ENCODE results near the gene RAD51AP1. TPM values are rescaled to one million over a fixed set of nuclear protein-coding genes. Genes with fewer than 3 reads are reported as not detected.
A peak's percentile ranks its signal among the peaks of the same experiment; 100 is the strongest.

RAD51AP1 gene
- total and polyA plus RNA-seq, 5 donors from 2014 or later = 1.1 to 5.7 (median 2.3) TPM

GRCh38 chr12:4552191-4552590 is 13.5 kb downstream of the RAD51AP1 start:
- DNase-seq = no peak
- Mint-ChIP-seq H3K4me3 (no peak overlapping the region), H3K4me1 (peaks cover 0 to 10% (median 0%) of the 10 kb centered on the region in 4 donors), H3K36me3 (no peaks in the 10 kb centered on the region), H3K27me3 (no peaks in the 10 kb centered on the region), H3K27ac (no peak overlapping the region), H3K9me3 (no peaks in the 10 kb centered on the region)
- H3K9me3 ChIP-seq (ENCODE audit: control insufficient read depth in 2 of 2, low read length in 2 of 2) = no peaks in the 10 kb centered on the region
- H3K27me3 ChIP-seq (ENCODE audit: control insufficient read depth, insufficient read depth, low read length) = no peaks in the 10 kb centered on the region
- no peaks in the 10 kb centered on the region for H3K4me1 ChIP-seq (ENCODE audit: control insufficient read depth, insufficient read depth, low read length, poor library complexity, severe bottlenecking)
- ATAC-seq (ENCODE audit: low read depth in 2 of 2) = no peak
- H3K36me3 ChIP-seq (ENCODE audit: control insufficient read depth, insufficient read depth, low read length) = no peaks in the 10 kb centered on the region
- no peak overlapping the region for H3K27ac ChIP-seq (ENCODE audit: insufficient read depth, low read length, poor library complexity, severe bottlenecking)
- H3K4me3 ChIP-seq (ENCODE audit: low read depth, low read length) = no peak overlapping the region

- Histone ChIP-seq H3K4me3 (ENCODE audit: low read depth, low read length) (no peak overlapping the region), H3K36me3 (ENCODE audit: control insufficient read depth, insufficient read depth, low read length) (no peaks in the 10 kb centered on the region), H3K9me3 (ENCODE audit: control insufficient read depth in 2 of 2, low read length in 2 of 2) (no peaks in the 10 kb centered on the region), H3K4me1 (ENCODE audit: control insufficient read depth, insufficient read depth, low read length, poor library complexity, severe bottlenecking) (no peaks in the 10 kb centered on the region), H3K27ac (ENCODE audit: insufficient read depth, low read length, poor library complexity, severe bottlenecking) (no peak overlapping the region), H3K27me3 (ENCODE audit: control insufficient read depth, insufficient read depth, low read length) (no peaks in the 10 kb centered on the region)
- H3K9me3 Mint-ChIP-seq = no peaks in the 10 kb centered on the region
- H3K4me1 Mint-ChIP-seq = peaks cover 0 to 10% (median 0%) of the 10 kb centered on the region in 4 donors
- no peak for DNase-seq
- H3K27ac Mint-ChIP-seq = peak overlapping the region in 1 of 3 donors; percentile 57
- no peak overlapping the region for H3K4me3 Mint-ChIP-seq
- no peaks in the 10 kb centered on the region for H3K36me3 Mint-ChIP-seq
- no peaks in the 10 kb centered on the region for H3K27me3 Mint-ChIP-seq
- no peak for ATAC-seq (ENCODE audit: low read depth in 2 of 2)
Measured at GRCh38 chr12:4553943-4554342, 15.3 kb downstream of the RAD51AP1 start.

GRCh38 chr12:4555804-4556203 is 17.1 kb downstream of the RAD51AP1 start:
- no peaks in the 10 kb centered on the region for H3K27me3 ChIP-seq (ENCODE audit: control insufficient read depth, insufficient read depth, low read length)
- H3K27me3 Mint-ChIP-seq = no peaks in the 10 kb centered on the region
- H3K27ac Mint-ChIP-seq = peak overlapping the region in 1 of 3 donors; percentile 67
- no peaks in the 10 kb centered on the region for H3K36me3 Mint-ChIP-seq
- H3K9me3 ChIP-seq (ENCODE audit: control insufficient read depth in 2 of 2, low read length in 2 of 2) = no peaks in the 10 kb centered on the region
- no peak overlapping the region for H3K4me3 ChIP-seq (ENCODE audit: low read depth, low read length)
- no peak overlapping the region for H3K4me3 Mint-ChIP-seq
- ATAC-seq (ENCODE audit: low read depth in 2 of 2) = no peak
- H3K4me1 ChIP-seq (ENCODE audit: control insufficient read depth, insufficient read depth, low read length, poor library complexity, severe bottlenecking) = no peaks in the 10 kb centered on the region
- peaks cover 0 to 10% (median 0%) of the 10 kb centered on the region in 4 donors for H3K4me1 Mint-ChIP-seq
- peaks cover 0 to 1% (median 0%) of the 10 kb centered on the region in 7 donors for H3K9me3 Mint-ChIP-seq
- DNase-seq = no peak
- no peaks in the 10 kb centered on the region for H3K36me3 ChIP-seq (ENCODE audit: control insufficient read depth, insufficient read depth, low read length)
- no peak overlapping the region for H3K27ac ChIP-seq (ENCODE audit: insufficient read depth, low read length, poor library complexity, severe bottlenecking)

- no peaks in the 10 kb centered on the region for H3K36me3 Mint-ChIP-seq
- H3K4me3 ChIP-seq (ENCODE audit: low read depth, low read length) = no peak overlapping the region
- H3K9me3 Mint-ChIP-seq = peaks cover 0 to 1% (median 0%) of the 10 kb centered on the region in 7 donors
- no peaks in the 10 kb centered on the region for H3K4me1 ChIP-seq (ENCODE audit: control insufficient read depth, insufficient read depth, low read length, poor library complexity, severe bottlenecking)
- H3K27ac Mint-ChIP-seq = peak overlapping the region in 1 of 3 donors; percentile 1
- H3K27ac ChIP-seq (ENCODE audit: insufficient read depth, low read length, poor library complexity, severe bottlenecking) = no peak overlapping the region
- H3K36me3 ChIP-seq (ENCODE audit: control insufficient read depth, insufficient read depth, low read length) = no peaks in the 10 kb centered on the region
- ATAC-seq (ENCODE audit: low read depth in 2 of 2) = no peak
- no peaks in the 10 kb centered on the region for H3K27me3 Mint-ChIP-seq
- H3K4me1 Mint-ChIP-seq = peaks cover 0 to 10% (median 1%) of the 10 kb centered on the region in 4 donors
- H3K9me3 ChIP-seq (ENCODE audit: control insufficient read depth in 2 of 2, low read length in 2 of 2) = no peaks in the 10 kb centered on the region
- DNase-seq = no peak
- no peaks in the 10 kb centered on the region for H3K27me3 ChIP-seq (ENCODE audit: control insufficient read depth, insufficient read depth, low read length)
- no peak overlapping the region for H3K4me3 Mint-ChIP-seq
Measured at GRCh38 chr12:4556735-4557530, 18.2 kb downstream of the RAD51AP1 start.

GRCh38 chr12:4557586-4557985 is 18.9 kb downstream of the RAD51AP1 start:
- Histone ChIP-seq H3K9me3 (ENCODE audit: control insufficient read depth in 2 of 2, low read length in 2 of 2) (no peaks in the 10 kb centered on the region), H3K4me3 (ENCODE audit: low read depth, low read length) (no peak overlapping the region), H3K36me3 (ENCODE audit: control insufficient read depth, insufficient read depth, low read length) (no peaks in the 10 kb centered on the region), H3K27ac (ENCODE audit: insufficient read depth, low read length, poor library complexity, severe bottlenecking) (no peak overlapping the region), H3K27me3 (ENCODE audit: control insufficient read depth, insufficient read depth, low read length) (no peaks in the 10 kb centered on the region), H3K4me1 (ENCODE audit: control insufficient read depth, insufficient read depth, low read length, poor library complexity, severe bottlenecking) (no peaks in the 10 kb centered on the region)
- Mint-ChIP-seq H3K27ac (no peak overlapping the region), H3K4me1 (peaks cover 2 to 10% (median 4%) of the 10 kb centered on the region in 4 donors), H3K27me3 (no peaks in the 10 kb centered on the region), H3K9me3 (peaks cover 0 to 1% (median 0%) of the 10 kb centered on the region in 7 donors), H3K36me3 (no peaks in the 10 kb centered on the region), H3K4me3 (no peak overlapping the region)
- no peak for DNase-seq
- no peak for ATAC-seq (ENCODE audit: low read depth in 2 of 2)

- Histone ChIP-seq H3K9me3 (ENCODE audit: control insufficient read depth in 2 of 2, low read length in 2 of 2) (no peaks in the 10 kb centered on the region), H3K36me3 (ENCODE audit: control insufficient read depth, insufficient read depth, low read length) (no peaks in the 10 kb centered on the region), H3K4me1 (ENCODE audit: control insufficient read depth, insufficient read depth, low read length, poor library complexity, severe bottlenecking) (no peaks in the 10 kb centered on the region), H3K27ac (ENCODE audit: insufficient read depth, low read length, poor library complexity, severe bottlenecking) (no peak overlapping the region), H3K4me3 (ENCODE audit: low read depth, low read length) (no peak overlapping the region), H3K27me3 (ENCODE audit: control insufficient read depth, insufficient read depth, low read length) (no peaks in the 10 kb centered on the region)
- Mint-ChIP-seq H3K27me3 (no peaks in the 10 kb centered on the region), H3K27ac (no peak overlapping the region), H3K4me3 (no peak overlapping the region), H3K9me3 (peaks cover 0 to 1% (median 0%) of the 10 kb centered on the region in 7 donors), H3K4me1 (peaks cover 2 to 10% (median 6%) of the 10 kb centered on the region in 4 donors), H3K36me3 (no peaks in the 10 kb centered on the region)
- no peak for DNase-seq
- no peak for ATAC-seq (ENCODE audit: low read depth in 2 of 2)
Measured at GRCh38 chr12:4558171-4558570, 19.5 kb downstream of the RAD51AP1 start.

- ATAC-seq (ENCODE audit: low read depth in 2 of 2) = no peak
Measured at GRCh38 chr12:4562034-4562657, 23.5 kb downstream of the RAD51AP1 start, which contains the start of gene DYRK4. TSS of gene DYRK4 (plus strand) at chr12:4562208. CDS start at chr12:4562246, 38 bp downstream.

More at GRCh38 chr12:4562034-4562657, 23.5 kb downstream of the RAD51AP1 start, which contains the start of gene DYRK4:
- H3K9me3 Mint-ChIP-seq = peaks cover 0 to 1% (median 0%) of the 10 kb centered on the region in 7 donors
- H3K27me3 Mint-ChIP-seq = no peaks in the 10 kb centered on the region
- H3K4me3 Mint-ChIP-seq = no peak within 1 kb of the TSS
- peaks cover 0 to 20% (median 6%) of the 10 kb centered on the region in 4 donors for H3K4me1 Mint-ChIP-seq
- no peaks in the 10 kb centered on the region for H3K4me1 ChIP-seq (ENCODE audit: control insufficient read depth, insufficient read depth, low read length, poor library complexity, severe bottlenecking)
- no peak within 1 kb of the TSS for H3K27ac Mint-ChIP-seq
- no peaks in the 10 kb centered on the region for H3K36me3 Mint-ChIP-seq
- H3K27ac ChIP-seq (ENCODE audit: insufficient read depth, low read length, poor library complexity, severe bottlenecking) = no peak within 1 kb of the TSS
- no peaks in the 10 kb centered on the region for H3K27me3 ChIP-seq (ENCODE audit: control insufficient read depth, insufficient read depth, low read length)
- no peaks in the 10 kb centered on the region for H3K36me3 ChIP-seq (ENCODE audit: control insufficient read depth, insufficient read depth, low read length)
- H3K9me3 ChIP-seq (ENCODE audit: control insufficient read depth in 2 of 2, low read length in 2 of 2) = no peaks in the 10 kb centered on the region
- DNase-seq = no peak
- no peak within 1 kb of the TSS for H3K4me3 ChIP-seq (ENCODE audit: low read depth, low read length)
